Testis (tissue), 3 donors: Measurements from ENCODE around the gene PRDM9. TPM values are rescaled to one million over a fixed set of nuclear protein-coding genes. Genes with fewer than 3 reads are reported as not detected.

Experiments
- DNase-seq: peaks from one replicate; pipeline ENCODE4 v3.0.0-alpha.2; 2019
- H3K27ac ChIP-seq, 2 donors: fragments of 200-600 bp; sonication (generic); one replicate each; pipeline ENCODE4 v1.5.1; 2019
- H3K27me3 ChIP-seq: fragments of 200-600 bp; sonication (generic); one replicate; pipeline ENCODE4 v1.5.1; 2019
- H3K36me3 ChIP-seq: fragments of 200-600 bp; sonication (generic); one replicate; pipeline ENCODE4 v1.5.1; 2017; ENCODE audit warnings: low read depth; ENCODE audit errors: missing control alignments
- H3K4me1 ChIP-seq: fragments of 200-600 bp; sonication (generic); one replicate; pipeline ENCODE4 v1.5.1; 2019
- H3K4me3 ChIP-seq, 2 donors: fragments of 200-600 bp; sonication (generic); one replicate each; pipeline ENCODE4 v1.5.1; 2017 to 2019
- H3K9me3 ChIP-seq: fragments of 200-600 bp; sonication (generic); one replicate; pipeline ENCODE4 v1.5.1; 2017
- POLR2A ChIP-seq: fragments of 450-650 bp; IDR thresholded peaks from one replicate; pipeline ENCODE4 v1.6.1; 2017; ENCODE audit warnings: antibody characterized with exemption, mild to moderate bottlenecking, moderate library complexity
- WGBS, 2 donors: methylation state at CpG; one replicate each; pipeline ENCODE4 v1.1.5; 2018; 5-methylcytosine and 5-hydroxymethylcytosine counted together
- intact Hi-C: fragments of 100-400 bp; cut with DNase I; formaldehyde crosslinking; loops from one replicate; pipeline ENCODE4 v1.15.1; 2023; ENCODE audit warnings: low total_unique reads
- polyA plus RNA-seq: library from polyadenylated mRNA; stranded (reverse); fragments of 350-450 nt; fragmentation: Illumina TruSeq; extraction: RNeasy Lipid Tissue Mini Kit (QIAGEN cat#74804); gene quantifications from one replicate; pipeline ENCODE4 v1.2.3, GENCODE V29; 2014; ENCODE audit warnings: low read depth, low replicate concordance; ENCODE audit not compliant: insufficient read depth
- total RNA-seq, 2 donors: library from RNA; depleted of rRNA; stranded (reverse); fragments of >200 nt; gene quantifications; one replicate each; pipeline ENCODE4 v1.2.3, GENCODE V29; 2016
- TF ChIP-seq, protein P1 (sequence below), 3 experiments: fragments of 450-650 bp in 2 of 3; fragments of 200-600 bp in 1 of 3; sonication (generic) in 1 of 3; IDR thresholded peaks; one replicate each; pipeline ENCODE4 v1.5.1; 2016 to 2019; ENCODE audit warnings: antibody characterized with exemption in 3 of 3, mild to moderate bottlenecking in 2 of 3, moderate library complexity in 1 of 3

PRDM9 gene
- total and polyA plus RNA-seq, 3 donors from 2014 or later = 4.4 to 10.2 (median 6.8) TPM

DNA sequence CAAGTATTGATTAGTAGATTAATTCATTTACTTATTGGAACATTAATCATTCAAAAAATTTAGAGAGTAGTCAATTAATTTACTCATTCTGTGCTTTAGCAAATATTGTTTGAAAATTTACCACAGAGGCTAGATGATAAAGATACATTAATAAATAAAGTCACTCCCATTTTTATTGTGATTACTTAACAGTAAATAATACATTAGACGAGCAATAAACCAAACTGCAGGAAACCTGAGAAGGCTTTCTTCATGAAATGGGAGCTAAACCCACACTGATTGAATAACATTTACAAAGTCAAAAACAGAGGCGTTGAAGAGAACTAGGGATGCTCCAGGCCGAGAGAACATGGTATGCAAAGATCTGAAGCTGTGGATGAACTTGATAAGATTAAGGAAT, 38.8 kb upstream of the PRDM9 start:
- intact Hi-C loops = no loop called here
- TF ChIP-seq, protein P1, sequence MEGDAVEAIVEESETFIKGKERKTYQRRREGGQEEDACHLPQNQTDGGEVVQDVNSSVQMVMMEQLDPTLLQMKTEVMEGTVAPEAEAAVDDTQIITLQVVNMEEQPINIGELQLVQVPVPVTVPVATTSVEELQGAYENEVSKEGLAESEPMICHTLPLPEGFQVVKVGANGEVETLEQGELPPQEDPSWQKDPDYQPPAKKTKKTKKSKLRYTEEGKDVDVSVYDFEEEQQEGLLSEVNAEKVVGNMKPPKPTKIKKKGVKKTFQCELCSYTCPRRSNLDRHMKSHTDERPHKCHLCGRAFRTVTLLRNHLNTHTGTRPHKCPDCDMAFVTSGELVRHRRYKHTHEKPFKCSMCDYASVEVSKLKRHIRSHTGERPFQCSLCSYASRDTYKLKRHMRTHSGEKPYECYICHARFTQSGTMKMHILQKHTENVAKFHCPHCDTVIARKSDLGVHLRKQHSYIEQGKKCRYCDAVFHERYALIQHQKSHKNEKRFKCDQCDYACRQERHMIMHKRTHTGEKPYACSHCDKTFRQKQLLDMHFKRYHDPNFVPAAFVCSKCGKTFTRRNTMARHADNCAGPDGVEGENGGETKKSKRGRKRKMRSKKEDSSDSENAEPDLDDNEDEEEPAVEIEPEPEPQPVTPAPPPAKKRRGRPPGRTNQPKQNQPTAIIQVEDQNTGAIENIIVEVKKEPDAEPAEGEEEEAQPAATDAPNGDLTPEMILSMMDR (IDR thresholded peaks at IDR 0.05) = no peak
- no peak for TF ChIP-seq POLR2A
- DNase-seq = no peak
- H3K4me3 ChIP-seq = no peak overlapping the region
- no peak overlapping the region for H3K27ac ChIP-seq
- no peaks in the 10 kb centered on the region for H3K4me1 ChIP-seq
- no peaks in the 10 kb centered on the region for H3K9me3 ChIP-seq
- no peaks in the 10 kb centered on the region for H3K27me3 ChIP-seq
- H3K36me3 ChIP-seq = no peaks in the 10 kb centered on the region
- 80 to 81% methylated on average over 3 of the region's 3 CpGs for WGBS, 2 donors

DNA sequence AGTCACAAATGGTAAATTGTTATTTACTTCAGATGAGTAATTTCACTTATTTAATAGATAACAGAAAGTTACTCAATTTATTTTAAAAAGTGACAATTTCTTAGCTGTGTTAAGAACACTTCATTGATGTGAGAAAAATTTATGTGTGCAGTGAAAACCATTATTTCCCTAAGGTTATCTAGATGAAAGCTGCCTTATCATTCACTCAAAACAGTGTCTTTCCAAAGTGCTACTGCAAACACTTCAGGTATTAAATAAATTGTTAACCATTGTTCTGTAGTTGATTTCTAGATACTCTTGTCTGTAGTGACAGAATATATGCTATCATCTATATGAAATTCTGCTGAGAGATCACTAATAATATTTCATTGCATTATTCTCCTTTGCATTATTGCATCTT, 33.5 kb upstream of the PRDM9 start:
- no peaks in the 10 kb centered on the region for H3K36me3 ChIP-seq
- no peak overlapping the region for H3K27ac ChIP-seq
- H3K4me3 ChIP-seq = no peak overlapping the region
- intact Hi-C loops = no loop called here
- H3K9me3 ChIP-seq = no peaks in the 10 kb centered on the region
- H3K4me1 ChIP-seq = no peaks in the 10 kb centered on the region
- H3K27me3 ChIP-seq = no peaks in the 10 kb centered on the region
- TF ChIP-seq, protein P1 (IDR thresholded peaks at IDR 0.05) = no peak
- no peak for TF ChIP-seq POLR2A
- no peak for DNase-seq

DNA sequence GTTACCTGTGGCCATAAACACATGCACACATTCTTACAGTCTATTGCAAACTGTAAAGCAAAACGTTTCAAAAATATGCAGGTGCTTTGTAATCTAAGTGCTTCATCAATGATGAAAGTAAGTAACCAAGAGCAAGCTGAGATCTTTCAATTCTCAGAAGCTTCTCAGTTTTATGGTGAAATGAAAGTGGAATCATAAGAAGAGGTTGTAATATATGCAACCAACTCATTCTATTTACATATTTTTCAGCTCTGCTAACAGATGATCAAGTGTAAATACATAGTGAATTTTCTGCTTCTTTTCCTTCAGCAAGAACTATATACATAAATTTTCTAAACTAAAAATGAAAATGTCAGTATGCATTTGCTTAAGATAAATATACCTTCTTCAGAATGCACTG, 33.1 kb upstream of the PRDM9 start:
- Histone ChIP-seq H3K4me1 (no peaks in the 10 kb centered on the region), H3K4me3 (no peak overlapping the region), H3K27ac (no peak overlapping the region), H3K36me3 (no peaks in the 10 kb centered on the region), H3K27me3 (no peaks in the 10 kb centered on the region), H3K9me3 (no peaks in the 10 kb centered on the region)
- 28 to 40% methylated on average over 1 of the region's 1 CpG for WGBS, 2 donors
- intact Hi-C loops = no loop called here
- no peak for DNase-seq
- TF ChIP-seq, protein P1 (IDR thresholded peaks at IDR 0.05) = no peak
- no peak for TF ChIP-seq POLR2A

DNA sequence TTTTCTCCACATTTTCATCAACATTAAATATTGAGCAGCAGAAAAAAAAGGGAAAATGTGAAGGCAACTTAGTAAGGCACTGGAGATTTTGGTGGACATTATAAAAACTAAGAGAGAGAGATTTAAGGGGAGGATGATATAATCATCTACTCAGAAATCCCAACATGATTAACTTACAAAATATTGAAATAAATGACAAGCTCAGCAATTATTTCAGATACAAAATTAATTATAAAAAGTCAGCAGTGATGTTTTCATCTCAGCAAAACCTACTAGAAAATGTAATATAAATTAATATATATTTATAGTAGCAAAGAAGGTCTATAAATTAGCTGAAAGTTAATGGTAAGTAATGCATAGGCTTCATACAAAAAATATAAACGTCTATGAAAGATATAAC, 30.8 kb upstream of the PRDM9 start:
- intact Hi-C loops = no loop called here
- no peaks in the 10 kb centered on the region for H3K9me3 ChIP-seq
- H3K27me3 ChIP-seq = no peaks in the 10 kb centered on the region
- H3K36me3 ChIP-seq = no peaks in the 10 kb centered on the region
- no peak for TF ChIP-seq POLR2A
- TF ChIP-seq, protein P1 (IDR thresholded peaks at IDR 0.05) = no peak
- H3K4me3 ChIP-seq = no peak overlapping the region
- H3K4me1 ChIP-seq = no peaks in the 10 kb centered on the region
- H3K27ac ChIP-seq = no peak overlapping the region
- WGBS, 2 donors = 63 to 77% methylated on average over 1 of the region's 1 CpG
- no peak for DNase-seq

DNA sequence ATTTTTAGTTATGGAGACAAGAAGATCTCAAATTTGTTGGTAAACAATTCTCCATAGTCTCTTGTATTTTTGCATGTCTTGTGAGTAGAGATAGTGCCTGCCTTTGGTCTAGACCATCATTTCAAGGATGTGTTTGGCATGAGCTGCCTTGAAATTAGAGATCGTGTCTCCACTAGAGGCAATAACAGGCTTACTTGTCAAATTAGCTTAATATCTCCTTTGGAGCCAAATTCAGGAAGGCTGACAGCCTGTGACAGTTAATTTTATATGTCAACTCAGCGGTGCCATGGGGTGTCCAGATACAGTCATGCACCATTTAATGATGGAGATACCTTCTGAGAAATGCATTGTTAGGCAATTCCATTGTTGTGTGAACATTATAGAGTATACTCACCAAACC, 24.8 kb upstream of the PRDM9 start:
- Histone ChIP-seq H3K27me3 (no peaks in the 10 kb centered on the region), H3K27ac (no peak overlapping the region), H3K4me1 (no peaks in the 10 kb centered on the region), H3K36me3 (no peaks in the 10 kb centered on the region), H3K9me3 (no peaks in the 10 kb centered on the region), H3K4me3 (no peak overlapping the region)
- intact Hi-C loops = no loop called here
- DNase-seq = no peak
- 86 to 90% methylated on average over 2 of the region's 2 CpGs for WGBS, 2 donors
- TF ChIP-seq, protein P1 (IDR thresholded peaks at IDR 0.05) = no peak
- no peak for TF ChIP-seq POLR2A
